ENCODE measurements around the gene ZNF518B.

DNA sequence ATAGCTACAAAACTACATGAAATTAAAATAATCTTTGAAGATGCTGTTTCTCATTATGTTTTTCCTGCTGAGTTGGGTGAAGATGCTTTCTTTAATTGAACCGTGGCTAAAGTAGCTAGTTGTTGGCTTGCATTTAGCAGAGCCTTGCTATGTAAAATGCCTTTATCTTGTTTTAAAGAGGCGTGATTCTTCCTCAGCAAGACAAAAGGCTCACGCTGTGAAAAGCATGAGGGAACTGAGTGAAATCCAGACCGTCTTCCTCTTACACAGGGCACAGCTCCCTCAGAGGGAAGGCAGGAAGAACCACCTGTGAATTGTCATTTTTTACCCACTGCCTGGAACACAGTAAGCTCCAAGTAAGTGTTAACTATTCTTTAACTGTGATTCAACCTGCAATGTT, 39.0 kb upstream of the ZNF518B start:
- TF ChIP-seq, protein P1, sequence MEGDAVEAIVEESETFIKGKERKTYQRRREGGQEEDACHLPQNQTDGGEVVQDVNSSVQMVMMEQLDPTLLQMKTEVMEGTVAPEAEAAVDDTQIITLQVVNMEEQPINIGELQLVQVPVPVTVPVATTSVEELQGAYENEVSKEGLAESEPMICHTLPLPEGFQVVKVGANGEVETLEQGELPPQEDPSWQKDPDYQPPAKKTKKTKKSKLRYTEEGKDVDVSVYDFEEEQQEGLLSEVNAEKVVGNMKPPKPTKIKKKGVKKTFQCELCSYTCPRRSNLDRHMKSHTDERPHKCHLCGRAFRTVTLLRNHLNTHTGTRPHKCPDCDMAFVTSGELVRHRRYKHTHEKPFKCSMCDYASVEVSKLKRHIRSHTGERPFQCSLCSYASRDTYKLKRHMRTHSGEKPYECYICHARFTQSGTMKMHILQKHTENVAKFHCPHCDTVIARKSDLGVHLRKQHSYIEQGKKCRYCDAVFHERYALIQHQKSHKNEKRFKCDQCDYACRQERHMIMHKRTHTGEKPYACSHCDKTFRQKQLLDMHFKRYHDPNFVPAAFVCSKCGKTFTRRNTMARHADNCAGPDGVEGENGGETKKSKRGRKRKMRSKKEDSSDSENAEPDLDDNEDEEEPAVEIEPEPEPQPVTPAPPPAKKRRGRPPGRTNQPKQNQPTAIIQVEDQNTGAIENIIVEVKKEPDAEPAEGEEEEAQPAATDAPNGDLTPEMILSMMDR (conservative IDR thresholded peaks at IDR 0.05; ENCODE audit: low read length): no peak
- TF ChIP-seq EZH2phosphoT487 (IDR thresholded peaks at IDR 0.05; ENCODE audit: borderline replicate concordance): no peak
